Naive thymus-derived CD8-positive, alpha-beta T cell (primary cell): Measurements from ENCODE around the gene IGF2R. TPM values are rescaled to one million over a fixed set of nuclear protein-coding genes. Genes with fewer than 3 reads are reported as not detected.

Experiments
- ATAC-seq, 2 donors: fragments of 150-1000 bp; cut with Tn5 transposase in 1 of 2; sonication (Bioruptor Pico), chemical (Tn5 transposase) in 1 of 2; 1 replicate in 1 of 2; 2 replicates in 1 of 2; pipeline ENCODE4 v1.10.0; 2021; ENCODE audit warnings: mild to moderate bottlenecking in 2 of 2, moderate library complexity in 2 of 2
- POLR2A ChIA-PET: fragments of 350-600 bp; sonication (Branson Sonifier 250); formaldehyde crosslinking; loops from one replicate; lab custom pipeline; 2021; ENCODE audit warnings: antibody characterized with exemption; lab: Charles Lee
- DNase-seq, 10 donors: peaks; one replicate each; pipeline versions ENCODE4 v3.0.0 to v3.0.0-alpha.2; 2020 to 2022
- H3K27ac Mint-ChIP-seq, 10 donors: one replicate each; pipeline ENCODE4 v1.8.0; 2020 to 2022; ENCODE audit warnings: mild to moderate bottlenecking in 10 of 10, mixed read lengths in 10 of 10, moderate library complexity in 4 of 10, inconsistent platforms in 1 of 10
- H3K27me3 Mint-ChIP-seq, 5 donors: one replicate each; pipeline ENCODE4 v1.8.0; 2021 to 2022; ENCODE audit warnings: mixed read lengths in 5 of 5
- H3K36me3 Mint-ChIP-seq, 3 donors: one replicate each; pipeline ENCODE4 v1.8.0; 2020 to 2022; ENCODE audit warnings: mixed read lengths in 3 of 3, mild to moderate bottlenecking in 2 of 3, inconsistent platforms in 1 of 3
- H3K4me1 Mint-ChIP-seq, 4 donors: one replicate each; pipeline ENCODE4 v1.8.0; 2021 to 2022; ENCODE audit warnings: mixed read lengths in 4 of 4
- H3K4me3 Mint-ChIP-seq, 10 donors: one replicate each; pipeline ENCODE4 v1.8.0; 2020 to 2022; ENCODE audit warnings: mild to moderate bottlenecking in 10 of 10, mixed read lengths in 10 of 10, moderate library complexity in 6 of 10, inconsistent platforms in 1 of 10
- H3K9me3 Mint-ChIP-seq, 9 donors: one replicate each; pipeline ENCODE4 v1.8.0; 2020 to 2022; ENCODE audit warnings: mixed read lengths in 9 of 9, mild to moderate bottlenecking in 3 of 9, inconsistent platforms in 1 of 9, moderate library complexity in 1 of 9
- polyA plus RNA-seq, 3 donors: library from polyadenylated mRNA; unstranded; fragments of 300-500 nt; fragmentation: Illumina TruSeq; gene quantifications; one replicate each; pipeline ENCODE4 v1.2.3, GENCODE V29; 2021
- total RNA-seq, 8 experiments: library from RNA in 2 of 8; stranded (reverse) in 2 of 8; gene quantifications; one replicate each; pipeline ENCODE4 v1.2.3 and lab custom pipeline; 2021 to 2026

IGF2R gene
- total and polyA plus RNA-seq, 5 experiments from 2014 or later, result 9.1 to 69.7 (median 19.3) TPM

DNA sequence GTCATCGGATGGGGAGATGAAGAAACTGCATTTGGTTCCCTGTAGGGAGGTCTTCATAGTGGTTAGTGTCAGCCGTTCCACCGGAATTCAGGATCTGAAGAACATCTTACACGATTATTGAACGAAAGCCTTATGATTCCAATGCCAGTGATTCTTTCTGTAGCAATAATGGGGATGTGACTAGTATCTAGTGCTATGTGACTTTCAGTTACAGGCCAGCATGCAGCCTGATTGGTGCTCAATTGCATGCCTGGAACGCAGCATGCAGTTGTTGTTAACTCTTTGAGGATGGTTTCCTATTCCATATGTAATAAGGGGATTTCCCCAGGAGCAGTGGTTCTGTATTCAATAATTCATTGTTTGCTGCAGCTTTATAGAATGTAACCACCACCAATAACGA lies 81.1 kb downstream of the IGF2R start:
- no peaks in the 10 kb centered on the region for H3K9me3 Mint-ChIP-seq
- DNase-seq, result no peak
- peak overlapping the region in 1 of 10 donors; percentile 57 for H3K27ac Mint-ChIP-seq
- POLR2A ChIA-PET, result no interaction called here
- peaks cover 10 to 95% (median 68%) of the 10 kb centered on the region in 3 donors for H3K36me3 Mint-ChIP-seq
- no peaks in the 10 kb centered on the region for H3K27me3 Mint-ChIP-seq
- H3K4me1 Mint-ChIP-seq, result peaks cover 15 to 25% (median 17%) of the 10 kb centered on the region in 4 donors
- H3K4me3 Mint-ChIP-seq, result no peak overlapping the region
- no peak for ATAC-seq

- H3K9me3 Mint-ChIP-seq, result no peaks in the 10 kb centered on the region
- no peak for ATAC-seq
- H3K4me1 Mint-ChIP-seq, result peaks cover 14 to 38% (median 23%) of the 10 kb centered on the region in 4 donors
- peaks cover 10 to 91% (median 56%) of the 10 kb centered on the region in 3 donors for H3K36me3 Mint-ChIP-seq
- H3K27me3 Mint-ChIP-seq, result no peaks in the 10 kb centered on the region
- DNase-seq, result no peak
- peak overlapping the region in 6 of 10 donors; percentile 1 to 33 (median 8) for H3K27ac Mint-ChIP-seq
- POLR2A ChIA-PET, result no interaction called here
- H3K4me3 Mint-ChIP-seq, result peak overlapping the region in 1 of 10 donors; percentile 16
These were observed 82.5 kb downstream of the IGF2R start for GRCh38 chr6:160051390-160051789.

- H3K27me3 Mint-ChIP-seq, result no peaks in the 10 kb centered on the region
- ATAC-seq, result no peak
- no peaks in the 10 kb centered on the region for H3K9me3 Mint-ChIP-seq
- H3K36me3 Mint-ChIP-seq, result peaks cover 14 to 89% (median 43%) of the 10 kb centered on the region in 3 donors
- POLR2A ChIA-PET, result no interaction called here
- no peak for DNase-seq
- H3K4me3 Mint-ChIP-seq, result no peak overlapping the region
- H3K27ac Mint-ChIP-seq, result peak overlapping the region in 1 of 10 donors; percentile 74
- peaks cover 25 to 49% (median 34%) of the 10 kb centered on the region in 4 donors for H3K4me1 Mint-ChIP-seq
These were observed 85.4 kb downstream of the IGF2R start for GRCh38 chr6:160054271-160054670.

DNA sequence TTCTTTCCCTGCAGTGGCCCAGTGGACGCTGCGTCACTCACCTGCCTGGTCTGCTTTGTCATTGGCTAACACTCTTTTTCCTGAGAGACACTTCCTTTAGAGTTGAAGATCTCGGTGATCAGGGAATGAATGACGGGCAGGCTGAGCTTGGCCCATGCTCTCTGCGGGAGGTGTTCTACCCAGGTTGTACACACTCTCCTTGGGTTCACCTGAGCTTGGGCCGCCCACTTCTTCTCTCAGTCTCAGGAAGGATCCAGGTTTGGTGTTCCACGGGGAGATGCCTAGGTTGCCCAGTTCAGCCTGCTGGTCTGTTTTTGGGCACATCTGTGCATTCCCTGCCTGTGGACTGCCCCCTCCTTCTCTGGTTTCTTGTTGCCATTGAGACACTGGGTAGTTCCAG lies 86.0 kb downstream of the IGF2R start:
- peaks cover 19 to 89% (median 44%) of the 10 kb centered on the region in 3 donors for H3K36me3 Mint-ChIP-seq
- H3K4me3 Mint-ChIP-seq, result no peak overlapping the region
- ATAC-seq (no peak), DNase-seq (no peak)
- POLR2A ChIA-PET, result no interaction called here
- H3K27me3 Mint-ChIP-seq, result no peaks in the 10 kb centered on the region
- H3K9me3 Mint-ChIP-seq, result no peaks in the 10 kb centered on the region
- H3K27ac Mint-ChIP-seq, result peak overlapping the region in 2 of 10 donors; percentile 31 to 37
- peaks cover 22 to 46% (median 30%) of the 10 kb centered on the region in 4 donors for H3K4me1 Mint-ChIP-seq

- Mint-ChIP-seq H3K9me3 (no peaks in the 10 kb centered on the region), H3K4me3 (no peak overlapping the region), H3K27me3 (no peaks in the 10 kb centered on the region), H3K27ac (peak overlapping the region in 2 of 10 donors; percentile 27 to 95), H3K36me3 (peaks cover 19 to 86% (median 44%) of the 10 kb centered on the region in 3 donors), H3K4me1 (peaks cover 22 to 44% (median 29%) of the 10 kb centered on the region in 4 donors)
- ATAC-seq (no peak), DNase-seq (no peak)
- POLR2A ChIA-PET, result no interaction called here
These were observed 86.5 kb downstream of the IGF2R start for GRCh38 chr6:160055378-160055777.

DNA sequence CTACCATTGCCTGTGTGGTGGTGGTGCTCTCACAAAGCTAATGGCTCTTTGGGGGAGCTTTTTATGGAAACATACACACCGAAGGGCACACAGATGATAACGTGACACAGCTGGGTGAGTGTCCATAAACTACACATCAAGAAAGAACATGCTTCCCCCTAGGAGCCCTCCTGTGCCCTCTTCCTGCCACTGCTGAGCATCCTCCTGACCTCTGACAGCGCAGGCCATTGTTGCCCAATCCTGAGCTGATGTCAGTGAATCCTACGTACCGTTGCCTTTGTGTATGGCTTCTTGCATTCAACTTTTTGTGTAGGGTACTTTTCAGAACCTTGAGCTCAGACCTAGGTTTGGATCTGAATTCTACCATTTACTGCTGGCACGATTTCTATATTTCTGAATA lies 86.9 kb downstream of the IGF2R start:
- Mint-ChIP-seq H3K36me3 (peaks cover 16 to 86% (median 44%) of the 10 kb centered on the region in 3 donors), H3K4me1 (peaks cover 20 to 40% (median 25%) of the 10 kb centered on the region in 4 donors), H3K27ac (peak overlapping the region in 5 of 10 donors; percentile 4 to 95 (median 31)), H3K4me3 (no peak overlapping the region), H3K27me3 (no peaks in the 10 kb centered on the region), H3K9me3 (no peaks in the 10 kb centered on the region)
- POLR2A ChIA-PET, result no interaction called here
- DNase-seq (no peak), ATAC-seq (no peak)

DNA sequence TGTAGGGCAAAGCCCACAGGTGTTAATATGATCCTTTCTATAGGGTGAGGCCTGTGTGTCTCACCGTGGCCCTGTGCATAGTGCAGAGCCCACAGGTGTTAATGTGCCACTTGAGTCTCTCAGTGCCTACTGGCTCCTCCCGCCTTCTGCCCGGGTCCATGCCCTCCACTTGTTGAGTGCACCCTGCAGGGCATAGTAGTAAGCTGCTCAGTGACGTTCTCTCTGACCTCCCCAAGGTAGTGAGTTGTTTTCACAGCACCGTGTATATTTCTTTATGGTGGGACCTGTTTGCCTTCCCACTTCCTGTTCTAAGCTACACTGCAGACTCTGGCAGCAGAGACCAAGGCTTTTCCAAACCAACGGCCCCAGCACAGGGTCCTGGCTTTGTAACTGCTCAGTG lies 88.2 kb downstream of the IGF2R start:
- H3K4me1 Mint-ChIP-seq, result peaks cover 14 to 32% (median 17%) of the 10 kb centered on the region in 4 donors

DNA sequence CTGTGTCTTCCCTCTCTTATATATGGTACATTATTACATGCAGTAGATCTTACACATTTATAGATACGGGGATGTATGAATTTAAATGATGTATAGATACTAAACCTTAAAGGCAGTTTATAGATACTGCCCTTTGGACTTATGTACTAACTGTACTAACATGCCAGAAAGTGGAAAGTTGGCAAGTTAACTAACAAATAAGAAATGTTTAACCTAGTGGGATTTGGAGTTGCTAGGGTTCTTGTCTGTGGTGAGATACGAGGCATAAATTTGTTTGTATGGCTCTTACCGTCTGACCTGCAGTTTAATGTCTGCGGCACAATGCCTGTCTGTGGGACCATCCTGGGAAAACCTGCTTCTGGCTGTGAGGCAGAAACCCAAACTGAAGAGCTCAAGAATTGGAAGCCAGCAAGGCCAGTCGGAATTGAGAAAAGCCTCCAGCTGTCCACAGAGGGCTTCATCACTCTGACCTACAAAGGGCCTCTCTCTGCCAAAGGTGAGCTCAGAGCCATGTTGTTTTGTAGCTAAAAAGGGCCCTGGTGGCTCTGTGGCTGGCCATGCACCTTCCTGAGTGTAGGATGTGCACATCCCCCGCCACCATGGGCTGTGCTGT lies 89.8 kb downstream of the IGF2R start:
- Mint-ChIP-seq H3K4me3 (no peak overlapping the region), H3K9me3 (no peaks in the 10 kb centered on the region), H3K27me3 (no peaks in the 10 kb centered on the region), H3K36me3 (peaks cover 13 to 89% (median 39%) of the 10 kb centered on the region in 3 donors), H3K27ac (peak overlapping the region in 1 of 10 donors; percentile 62), H3K4me1 (peaks cover 14 to 31% (median 17%) of the 10 kb centered on the region in 4 donors)
- ATAC-seq, result no peak
- no peak for DNase-seq
- POLR2A ChIA-PET, result no interaction called here

More for the DNA sequence above, 88.2 kb downstream of the IGF2R start:
- H3K9me3 Mint-ChIP-seq, result no peaks in the 10 kb centered on the region
- H3K27ac Mint-ChIP-seq, result peak overlapping the region in 9 of 10 donors; percentile 16 to 95 (median 63)
- peak; percentile 39 to 72 for ATAC-seq
- peaks cover 13 to 85% (median 40%) of the 10 kb centered on the region in 3 donors for H3K36me3 Mint-ChIP-seq
- no peak for DNase-seq
- POLR2A ChIA-PET, result no interaction called here
- no peaks in the 10 kb centered on the region for H3K27me3 Mint-ChIP-seq
- H3K4me3 Mint-ChIP-seq, result peak overlapping the region in 2 of 10 donors; percentile 22 to 41

DNA sequence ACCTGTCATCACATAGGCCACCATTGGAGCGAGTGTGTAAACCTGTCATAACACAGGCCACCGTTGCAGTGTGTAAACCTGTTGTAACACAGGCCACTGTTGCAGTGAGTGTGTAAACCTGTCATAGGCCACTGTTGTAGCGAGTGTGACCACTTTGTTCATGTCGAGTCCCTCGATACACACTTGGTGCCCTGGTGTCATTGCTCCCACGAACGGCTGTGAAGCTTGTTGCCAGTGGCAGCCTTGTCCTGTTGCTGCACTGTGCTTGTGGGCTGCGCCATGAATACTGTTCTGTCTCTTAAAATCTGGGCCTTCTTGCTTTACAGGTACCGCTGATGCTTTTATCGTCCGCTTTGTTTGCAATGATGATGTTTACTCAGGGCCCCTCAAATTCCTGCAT lies 91.3 kb downstream of the IGF2R start:
- Mint-ChIP-seq H3K4me1 (peaks cover 14 to 24% (median 17%) of the 10 kb centered on the region in 4 donors), H3K27me3 (no peaks in the 10 kb centered on the region), H3K9me3 (no peaks in the 10 kb centered on the region), H3K36me3 (peaks cover 13 to 90% (median 48%) of the 10 kb centered on the region in 3 donors), H3K27ac (peak overlapping the region in 1 of 10 donors; percentile 11), H3K4me3 (no peak overlapping the region)
- no peak for ATAC-seq
- DNase-seq, result no peak
- POLR2A ChIA-PET, result no interaction called here

GRCh38 chr6:160060920-160061447 lies 92.1 kb downstream of the IGF2R start:
- Mint-ChIP-seq H3K9me3 (no peaks in the 10 kb centered on the region), H3K27ac (peak overlapping the region in 1 of 10 donors; percentile 29), H3K4me3 (no peak overlapping the region), H3K36me3 (peaks cover 13 to 94% (median 52%) of the 10 kb centered on the region in 3 donors), H3K4me1 (peaks cover 12 to 16% (median 15%) of the 10 kb centered on the region in 4 donors), H3K27me3 (no peaks in the 10 kb centered on the region)
- POLR2A ChIA-PET, result no interaction called here
- no peak for ATAC-seq
- no peak for DNase-seq

- peaks cover 17 to 23% (median 18%) of the 10 kb centered on the region in 4 donors for H3K4me1 Mint-ChIP-seq
- no peak overlapping the region for H3K27ac Mint-ChIP-seq
- ATAC-seq (no peak), DNase-seq (no peak)
- POLR2A ChIA-PET, result no interaction called here
- H3K4me3 Mint-ChIP-seq, result no peak overlapping the region
- peaks cover 15 to 93% (median 51%) of the 10 kb centered on the region in 3 donors for H3K36me3 Mint-ChIP-seq
- H3K9me3 Mint-ChIP-seq, result no peaks in the 10 kb centered on the region
- H3K27me3 Mint-ChIP-seq, result no peaks in the 10 kb centered on the region
These were observed 95.0 kb downstream of the IGF2R start for GRCh38 chr6:160063771-160064413.

GRCh38 chr6:160065200-160065599 lies 96.3 kb downstream of the IGF2R start:
- Mint-ChIP-seq H3K27me3 (no peaks in the 10 kb centered on the region), H3K36me3 (peaks cover 15 to 94% (median 57%) of the 10 kb centered on the region in 3 donors), H3K4me1 (peaks cover 25 to 33% (median 30%) of the 10 kb centered on the region in 4 donors), H3K9me3 (no peaks in the 10 kb centered on the region), H3K4me3 (peak overlapping the region in 1 of 10 donors; percentile 16), H3K27ac (no peak overlapping the region)
- ATAC-seq (no peak), DNase-seq (no peak)
- POLR2A ChIA-PET, result no interaction called here

GRCh38 chr6:160067564-160067963 lies 98.7 kb downstream of the IGF2R start:
- no peaks in the 10 kb centered on the region for H3K9me3 Mint-ChIP-seq
- H3K36me3 Mint-ChIP-seq, result peaks cover 11 to 94% (median 45%) of the 10 kb centered on the region in 3 donors
- ATAC-seq (no peak), DNase-seq (no peak)
- peak overlapping the region in 1 of 10 donors; percentile 71 for H3K4me3 Mint-ChIP-seq
- H3K27ac Mint-ChIP-seq, result peak overlapping the region in 2 of 10 donors; percentile 15 to 88
- POLR2A ChIA-PET, result no interaction called here
- no peaks in the 10 kb centered on the region for H3K27me3 Mint-ChIP-seq
- H3K4me1 Mint-ChIP-seq, result peaks cover 25 to 44% (median 40%) of the 10 kb centered on the region in 4 donors
